RCC 7860 (cell line): ENCODE data around the gene FBXL15.
"Not testable (repeated sequence)": the region's sequence is repeated elsewhere in the genome, so short reads cannot be mapped to it uniquely, and the experiment has no call there.

Source experiments
- DNase-seq: peaks from one replicate; pipeline ENCODE4 v3.0.0-alpha.2; 2015; ENCODE audit warnings: low spot score
- FAIRE-seq: peaks from 2 replicates; lab custom pipeline; 2012; peaks lifted over from hg19 to GRCh38; lab: Jason Lieb, UNC

The FBXL15 gene

DNA sequence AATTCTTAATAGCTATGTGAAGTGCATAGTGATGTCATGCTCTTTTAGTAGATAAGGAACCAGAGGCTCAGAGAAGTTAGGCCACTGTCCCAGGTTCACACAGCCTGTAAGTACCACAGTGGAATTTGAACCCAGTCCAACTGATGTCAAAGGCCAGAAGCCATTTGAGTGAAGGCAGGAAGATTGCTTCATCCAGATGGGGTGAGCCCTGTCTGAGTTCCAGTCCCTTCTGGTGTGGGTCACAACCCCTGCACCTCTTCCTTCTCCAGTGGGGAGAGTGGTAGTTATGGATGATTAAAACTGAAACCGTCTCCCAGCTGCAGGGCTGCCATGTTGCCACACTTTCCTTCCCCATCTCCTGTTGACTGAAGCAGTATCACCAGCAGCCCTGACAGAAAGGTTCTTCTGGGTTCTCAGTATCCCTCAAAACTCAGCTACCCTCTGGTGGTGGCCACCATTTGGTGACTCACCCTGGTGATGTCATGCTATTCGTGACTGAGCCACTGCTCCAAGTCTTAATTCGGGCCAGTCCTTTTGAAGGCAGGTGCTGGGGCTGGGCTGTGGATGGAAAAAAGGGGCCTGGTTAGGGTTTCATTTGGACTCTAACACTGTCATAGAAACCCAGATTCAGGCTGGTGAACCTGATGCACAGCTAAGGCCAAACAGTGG, 32.2 kb downstream of the FBXL15 start:
- DNase-seq = peak; percentile 73

GRCh38 chr10:102453502-102453901, 32.9 kb downstream of the FBXL15 start:
- peak; percentile 24 for DNase-seq
- no peak for FAIRE-seq

More for the DNA sequence above, 32.2 kb downstream of the FBXL15 start:
- FAIRE-seq = peak; percentile 75

DNA sequence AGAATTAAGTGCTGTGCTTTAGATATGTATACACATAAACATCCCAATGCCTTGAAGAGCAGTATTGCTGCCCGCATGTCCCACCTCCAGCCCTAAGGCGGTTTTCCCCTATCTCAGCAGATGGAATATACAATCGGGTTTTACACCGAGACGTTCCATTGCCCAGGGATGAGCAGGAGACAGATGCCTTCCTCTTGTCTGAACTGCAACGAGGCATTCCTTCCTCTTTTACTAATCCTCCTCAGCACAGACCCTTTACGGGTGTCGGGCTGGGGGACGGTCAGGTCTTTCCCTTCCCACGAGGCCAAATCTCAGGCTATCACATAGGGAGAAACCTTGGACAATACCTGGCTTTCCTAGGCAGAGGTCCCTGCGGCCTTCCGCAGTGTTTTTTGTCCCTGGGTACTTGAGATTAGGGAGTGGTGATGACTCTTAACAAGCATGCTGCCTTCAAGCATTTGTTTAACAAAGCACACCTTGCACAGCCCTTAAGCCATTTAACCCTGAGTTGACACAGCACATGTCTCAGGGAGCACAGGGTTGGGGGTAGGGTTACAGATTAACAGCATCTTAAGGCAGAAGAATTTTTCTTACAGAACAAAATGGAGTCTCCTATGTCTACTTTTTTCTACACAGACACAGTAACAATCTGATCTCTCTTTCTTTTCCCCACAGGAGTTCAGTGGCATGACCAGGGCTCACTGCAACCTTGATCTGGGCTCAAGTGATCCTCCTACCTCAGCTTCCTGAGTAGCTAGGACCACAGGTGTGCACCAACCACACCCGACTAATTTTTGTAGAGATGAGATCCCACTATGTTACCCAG, 34.2 kb downstream of the FBXL15 start:
- not testable (repeated sequence) for DNase-seq, FAIRE-seq

DNA sequence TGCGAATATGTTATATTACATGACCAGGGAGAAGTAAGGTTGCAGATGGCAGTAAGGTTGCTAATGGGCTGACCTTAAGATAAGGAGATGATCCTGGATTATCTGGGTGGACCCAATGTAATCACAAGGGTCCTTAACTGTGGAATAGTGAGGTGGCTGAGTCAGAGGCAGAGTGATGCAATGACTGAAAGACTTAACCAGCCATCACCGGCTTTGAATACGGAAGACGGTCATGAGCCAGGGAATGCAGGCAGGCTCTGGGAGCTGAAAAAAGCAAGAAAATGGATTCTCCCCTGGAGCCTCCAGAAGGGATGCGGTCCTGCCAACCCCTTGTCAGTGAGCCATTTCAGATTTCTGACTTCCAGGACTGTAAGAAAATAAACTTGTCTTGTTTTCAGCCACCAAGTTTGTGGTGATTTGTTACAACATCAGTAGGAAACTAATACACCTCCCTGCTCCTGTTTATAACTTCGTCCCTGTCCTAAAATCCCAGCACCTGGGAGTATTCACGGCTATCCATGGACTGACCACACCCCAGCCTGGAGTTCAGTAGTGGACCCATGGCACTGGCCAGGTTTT, 35.3 kb downstream of the FBXL15 start:
- FAIRE-seq (peak; percentile 81), DNase-seq (peak; percentile 79)

DNA sequence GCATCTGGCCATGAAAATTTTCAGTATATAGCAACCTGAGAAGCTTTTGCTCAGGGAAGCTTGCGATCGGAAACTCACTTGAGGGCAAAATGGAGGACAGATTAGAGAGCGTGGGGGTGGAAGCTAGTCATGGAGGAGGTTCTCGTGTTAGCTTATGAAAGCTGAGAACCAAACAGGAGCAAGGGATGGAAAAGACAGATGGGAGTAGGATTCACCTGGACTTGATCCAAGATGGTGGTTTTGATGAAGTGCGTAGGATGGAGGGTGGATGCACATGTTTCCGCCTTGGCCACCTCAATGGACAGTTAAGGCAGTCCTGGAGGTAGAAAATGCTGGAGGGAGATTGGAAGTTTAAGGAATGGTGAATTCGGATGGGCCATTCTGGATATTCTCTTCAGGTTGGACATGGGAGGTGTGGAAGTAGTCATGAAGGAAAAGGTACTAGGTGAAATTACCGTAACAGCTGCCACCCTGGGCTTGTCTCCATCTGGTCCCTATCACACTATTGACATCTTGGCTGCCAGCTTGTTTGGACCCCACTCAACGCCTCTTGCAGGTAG, 37.0 kb downstream of the FBXL15 start:
- DNase-seq (no peak), FAIRE-seq (no peak)

DNA sequence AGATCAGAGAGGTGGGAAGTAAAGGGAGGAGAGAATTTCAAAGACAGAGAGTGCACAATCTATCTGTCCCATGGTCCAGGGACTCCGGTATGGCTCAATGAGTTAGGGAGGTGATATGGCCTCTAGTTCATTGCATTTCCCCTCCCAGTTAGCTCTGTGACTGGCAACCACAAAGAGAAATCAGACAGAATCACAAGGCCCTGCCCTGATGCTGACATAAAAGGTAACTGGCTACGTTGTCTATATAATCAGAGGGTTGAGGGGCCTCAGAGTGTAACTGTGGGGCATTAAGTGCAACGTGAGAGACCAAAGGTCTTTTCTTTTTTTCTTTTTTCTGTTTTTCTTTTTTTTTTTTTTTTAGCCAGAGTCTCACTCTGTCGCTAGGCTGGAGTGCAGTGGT, 38.0 kb downstream of the FBXL15 start:
- FAIRE-seq = no peak
- DNase-seq = no peak

DNA sequence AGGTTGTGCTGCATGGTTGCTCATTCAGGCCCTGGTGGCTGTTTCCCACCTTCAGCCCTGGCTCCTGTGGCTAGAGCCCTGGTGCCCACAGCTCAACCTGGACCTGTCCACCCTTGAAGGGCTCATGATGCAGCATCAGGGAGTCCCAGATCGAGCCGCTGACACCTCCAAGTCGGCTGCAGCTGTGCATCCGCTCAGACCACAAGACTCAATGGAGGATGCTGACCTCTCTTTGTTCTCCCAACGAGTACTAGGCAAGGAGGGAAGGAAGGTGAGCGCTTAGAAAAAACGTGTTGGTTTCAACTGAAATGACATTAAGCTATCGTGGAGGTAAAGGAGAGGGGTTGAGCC, 40.2 kb downstream of the FBXL15 start:
- FAIRE-seq (no peak), DNase-seq (no peak)

GRCh38 chr10:102461187-102462054, 40.8 kb downstream of the FBXL15 start:
- no peak for FAIRE-seq

DNA sequence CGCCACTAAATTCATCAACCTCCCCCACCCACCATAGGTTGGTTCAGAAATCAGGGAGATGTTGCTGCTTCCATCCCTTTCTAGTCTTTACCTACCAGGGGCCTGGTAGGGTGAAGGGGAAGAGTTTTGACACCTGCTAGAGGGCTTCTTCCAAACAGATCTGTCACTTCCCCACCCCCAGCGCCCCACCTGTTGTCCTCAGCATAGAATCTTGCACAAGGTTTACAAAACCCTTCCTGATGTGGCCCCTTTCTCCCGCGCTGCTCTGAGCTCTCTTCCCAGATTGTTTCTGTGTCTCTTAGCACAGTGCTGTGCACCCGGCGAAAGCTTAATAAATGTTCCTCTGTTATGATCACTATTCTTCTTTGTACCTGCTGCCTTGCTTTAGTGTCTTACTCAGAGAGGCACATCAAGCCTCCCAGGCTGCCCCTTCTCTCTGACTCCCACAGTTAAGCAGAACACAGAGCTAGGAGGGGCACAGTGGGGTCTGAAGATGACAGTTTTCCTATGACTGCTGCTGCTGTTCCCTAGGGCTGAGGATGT, 41.9 kb downstream of the FBXL15 start:
- DNase-seq (no peak), FAIRE-seq (no peak)

More at GRCh38 chr10:102461187-102462054, 40.8 kb downstream of the FBXL15 start:
- DNase-seq = peak; percentile 74

DNA sequence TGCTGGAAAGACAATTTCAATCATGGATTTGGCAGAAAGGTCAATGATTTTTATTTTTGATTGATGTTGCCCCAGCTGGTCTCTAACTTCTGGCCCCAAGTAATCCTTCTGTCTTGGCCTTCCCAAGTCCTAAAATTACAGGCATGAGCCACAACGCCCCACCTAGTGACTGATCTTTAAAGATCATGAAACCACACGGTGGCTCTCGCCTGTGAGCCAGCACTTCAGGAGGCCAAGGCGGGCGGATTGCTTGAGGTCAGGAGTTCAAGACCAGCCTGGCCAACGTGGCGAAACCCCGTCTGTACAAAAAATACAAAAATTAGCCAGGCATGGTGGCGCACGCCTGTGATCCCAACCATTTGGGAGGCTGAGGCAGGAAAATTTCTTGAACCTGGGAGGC, 43.3 kb downstream of the FBXL15 start:
- no peak for FAIRE-seq
- no peak for DNase-seq

DNA sequence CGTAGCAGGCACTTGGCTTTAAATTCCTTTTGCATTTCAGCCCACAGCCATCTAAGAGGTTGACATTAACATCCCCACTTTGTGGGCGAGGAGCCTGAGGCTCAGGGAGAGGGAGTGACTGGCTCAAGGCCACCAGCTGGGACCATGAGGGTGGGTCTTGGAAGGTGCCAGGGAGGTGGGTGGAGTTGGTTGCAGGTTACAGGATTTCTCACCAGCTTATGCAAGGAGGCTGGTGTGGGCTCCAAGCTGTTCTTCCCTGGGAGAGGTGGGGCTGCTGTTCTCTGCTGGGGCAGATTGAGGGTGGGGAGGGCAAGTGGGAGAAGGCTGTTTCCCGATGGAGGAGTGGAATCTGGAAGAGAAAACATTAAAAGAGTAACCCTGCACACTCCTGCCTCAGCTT, 44.8 kb downstream of the FBXL15 start:
- no peak for FAIRE-seq
- no peak for DNase-seq

DNA sequence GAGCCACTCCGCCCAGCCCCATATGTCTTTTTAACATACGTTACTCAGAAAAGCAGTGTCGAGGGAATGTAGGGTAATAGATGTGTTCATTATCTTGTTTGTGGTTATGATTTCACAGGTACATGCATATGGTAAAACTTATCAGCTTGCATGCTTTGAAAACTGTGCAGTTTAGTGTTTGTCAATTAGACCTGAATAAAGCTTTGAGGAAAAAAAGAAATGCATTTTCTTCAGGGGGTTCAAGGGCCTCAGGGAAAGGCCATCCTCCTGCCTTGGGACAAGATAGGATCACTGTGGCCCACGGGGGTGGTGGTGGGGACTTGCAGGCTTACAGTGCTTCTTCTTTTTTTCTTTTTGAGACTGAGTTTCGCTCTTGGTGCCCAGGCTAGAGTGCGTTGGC, 46.7 kb downstream of the FBXL15 start:
- DNase-seq = no peak
- no peak for FAIRE-seq

GRCh38 chr10:102467971-102468438, 47.4 kb downstream of the FBXL15 start:
- no peak for DNase-seq
- no peak for FAIRE-seq

DNA sequence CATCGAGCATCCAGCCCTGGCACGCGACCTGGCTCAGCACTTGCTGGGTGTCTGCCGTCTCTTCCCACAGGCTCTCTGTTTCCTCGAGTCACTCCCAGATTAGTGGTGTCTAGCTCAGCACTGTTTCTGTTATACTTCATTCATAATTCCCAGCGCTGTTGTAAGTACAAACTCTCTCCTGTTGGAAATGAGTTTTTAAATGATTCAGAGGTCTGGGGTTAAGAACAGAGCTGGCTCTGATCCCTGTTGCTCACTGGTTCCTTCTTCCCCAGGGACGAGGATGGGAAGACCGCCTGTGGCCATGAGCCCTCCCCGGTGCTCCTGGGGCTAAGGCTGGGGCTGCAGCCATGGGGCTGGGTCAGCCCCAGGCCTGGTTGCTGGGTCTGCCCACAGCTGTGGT, 48.0 kb downstream of the FBXL15 start:
- DNase-seq (no peak), FAIRE-seq (no peak)

- DNase-seq = no peak
- no peak for FAIRE-seq
Measured at GRCh38 chr10:102470579-102471546, 50.2 kb downstream of the FBXL15 start.
